HG03432 (cell line): ENCODE results near the gene SLCO6A1.
A peak's percentile ranks its signal among the peaks of the same experiment; 100 is the strongest.
"Not testable (repeated sequence)": the region's sequence is repeated elsewhere in the genome, so short reads cannot be mapped to it uniquely, and the experiment has no call there.

Source experiments
- ATAC-seq: cut with Tn5 transposase; IDR thresholded peaks from one replicate; pipeline ENCODE4 v1.9.1; 2021; ENCODE audit warnings: mild to moderate bottlenecking, moderate library complexity; ENCODE audit not compliant: unreplicated experiment

SLCO6A1 gene

GRCh38 chr5:102498271-102499034 is at the start of gene SLCO6A1:
Gene SLCO6A1 (minus strand): TSS chr5:102499001. CDS start chr5:102498844, 157 bp downstream.
- ATAC-seq, result no peak

GRCh38 chr5:102547141-102548035 is 48.6 kb upstream of the SLCO6A1 start:
- ATAC-seq, result no peak

- peak; percentile 75 for ATAC-seq
These were observed 46.4 kb upstream of the SLCO6A1 start for GRCh38 chr5:102545175-102545574.

- no peak for ATAC-seq
These were observed 43.3 kb upstream of the SLCO6A1 start for GRCh38 chr5:102542057-102542456.

GRCh38 chr5:102539996-102540728 is 41.4 kb upstream of the SLCO6A1 start:
- no peak for ATAC-seq

GRCh38 chr5:102539562-102539961 is 40.8 kb upstream of the SLCO6A1 start:
- ATAC-seq, result no peak

GRCh38 chr5:102537011-102537410 is 38.2 kb upstream of the SLCO6A1 start:
- no peak for ATAC-seq

GRCh38 chr5:102536323-102536928 is 37.6 kb upstream of the SLCO6A1 start:
- no peak for ATAC-seq

GRCh38 chr5:102532123-102532522 is 33.3 kb upstream of the SLCO6A1 start:
- ATAC-seq, result no peak

GRCh38 chr5:102531506-102531905 is 32.7 kb upstream of the SLCO6A1 start:
- ATAC-seq, result peak; percentile 78

GRCh38 chr5:102529447-102529846 is 30.6 kb upstream of the SLCO6A1 start:
- no peak for ATAC-seq

- ATAC-seq, result no peak
These were observed 30.2 kb upstream of the SLCO6A1 start for GRCh38 chr5:102529031-102529430.

GRCh38 chr5:102528600-102528999 is 29.8 kb upstream of the SLCO6A1 start:
- no peak for ATAC-seq

GRCh38 chr5:102527547-102527946 is 28.7 kb upstream of the SLCO6A1 start:
- no peak for ATAC-seq

GRCh38 chr5:102523541-102524175 is 24.9 kb upstream of the SLCO6A1 start:
- peak; percentile 99 for ATAC-seq

- no peak for ATAC-seq
These were observed 12.9 kb upstream of the SLCO6A1 start for GRCh38 chr5:102511666-102512065.

- ATAC-seq, result not testable (repeated sequence)
These were observed 7.4 kb downstream of the SLCO6A1 start for GRCh38 chr5:102491261-102491914.

GRCh38 chr5:102483736-102484135 is 15.1 kb downstream of the SLCO6A1 start:
- no peak for ATAC-seq

GRCh38 chr5:102481054-102481715 is 17.6 kb downstream of the SLCO6A1 start:
- no peak for ATAC-seq
